Panc1 (cell line): ENCODE results near the gene GIT1.

Experiments used
- CTCF ChIP-seq: fragments of 450-650 bp; IDR thresholded peaks from 2 replicates; pipeline ENCODE4 v1.5.1; 2017; ENCODE audit warnings: mild to moderate bottlenecking
- REST ChIP-seq, 2 experiments: IDR thresholded peaks; 2 replicates each; pipeline ENCODE4 v1.6.1; 2011 to 2012; ENCODE audit warnings: low read depth in 2 of 2, control low read depth in 1 of 2, low read length in 1 of 2, mild to moderate bottlenecking in 1 of 2, moderate library complexity in 1 of 2; ENCODE audit not compliant: insufficient read depth in 1 of 2

- TF ChIP-seq CTCF (no peak; the same call in 1 of the 2 replicates), REST (IDR thresholded peaks at IDR 0.05; ENCODE audit: insufficient read depth in 1 of 2, low read depth in 2 of 2, low read length in 1 of 2) (no peak)
Measured at GRCh38 chr17:29585080-29585751, 4.2 kb downstream of the GIT1 start.
